HEK293 (cell line): Measurements from ENCODE around the gene GNG4.

ENCODE experiments used
- BCL6B ChIP-seq: fragments of 450-650 bp; formaldehyde crosslinking; IDR thresholded peaks from 2 replicates; pipeline ENCODE4 v1.5.1; 2017; ENCODE audit warnings: missing biosample characterization, missing genetic modification characterization
- GFI1B ChIP-seq: fragments of 450-650 bp; formaldehyde crosslinking; IDR thresholded peaks from 2 replicates; pipeline ENCODE4 v1.5.1; 2016; ENCODE audit warnings: missing biosample characterization, missing genetic modification characterization
- GLIS1 ChIP-seq: fragments of 450-650 bp; formaldehyde crosslinking; IDR thresholded peaks from 2 replicates; pipeline ENCODE4 v1.5.1; 2016; ENCODE audit warnings: missing biosample characterization, missing genetic modification characterization
- INSM2 ChIP-seq: fragments of 450-650 bp; formaldehyde crosslinking; IDR thresholded peaks from 2 replicates; pipeline ENCODE4 v1.5.1; 2016; ENCODE audit warnings: missing biosample characterization, missing genetic modification characterization
- MYNN ChIP-seq: fragments of 450-650 bp; formaldehyde crosslinking; IDR thresholded peaks from 2 replicates; pipeline ENCODE4 v1.5.1; 2016; ENCODE audit warnings: missing biosample characterization, missing genetic modification characterization, borderline replicate concordance
- PRDM1 ChIP-seq: fragments of 450-650 bp; formaldehyde crosslinking; IDR thresholded peaks from 2 replicates; pipeline ENCODE4; 2016; ENCODE audit warnings: missing biosample characterization, missing genetic modification characterization
- PRDM10 ChIP-seq: fragments of 450-650 bp; formaldehyde crosslinking; IDR thresholded peaks from 2 replicates; pipeline ENCODE4 v1.5.1; 2016; ENCODE audit warnings: missing biosample characterization, missing genetic modification characterization
- WT1 ChIP-seq: fragments of 450-650 bp; formaldehyde crosslinking; IDR thresholded peaks from 2 replicates; pipeline ENCODE4 v1.5.1; 2016; ENCODE audit warnings: missing biosample characterization, missing genetic modification characterization
- ZBTB17 ChIP-seq: fragments of 450-650 bp; formaldehyde crosslinking; IDR thresholded peaks from 2 replicates; pipeline ENCODE4 v1.5.1; 2016; ENCODE audit warnings: missing biosample characterization, missing genetic modification characterization
- ZBTB7A ChIP-seq: fragments of 450-650 bp; formaldehyde crosslinking; IDR thresholded peaks from 2 replicates; pipeline ENCODE4 v1.5.1; 2016; ENCODE audit warnings: low read depth, missing biosample characterization, missing genetic modification characterization
- ZFP69B ChIP-seq: fragments of 450-650 bp; formaldehyde crosslinking; IDR thresholded peaks from 2 replicates; pipeline ENCODE4 v1.5.1; 2016; ENCODE audit warnings: missing biosample characterization, missing genetic modification characterization
- ZNF10 ChIP-seq: fragments of 450-650 bp; formaldehyde crosslinking; IDR thresholded peaks from 2 replicates; pipeline ENCODE4 v1.5.1; 2017; ENCODE audit warnings: missing biosample characterization, missing genetic modification characterization
- ZNF157 ChIP-seq: fragments of 450-650 bp; formaldehyde crosslinking; IDR thresholded peaks from 2 replicates; pipeline ENCODE4 v1.5.1; 2016; ENCODE audit warnings: missing biosample characterization, missing genetic modification characterization
- ZNF24 ChIP-seq: fragments of 450-650 bp; formaldehyde crosslinking; IDR thresholded peaks from 2 replicates; pipeline ENCODE4 v1.5.1; 2016; ENCODE audit warnings: missing biosample characterization, missing genetic modification characterization
- ZNF274 ChIP-seq, 2 experiments: fragments of 200-500 bp in 1 of 2; fragments of 450-650 bp in 1 of 2; sonication (Bioruptor generic) in 1 of 2; formaldehyde crosslinking in 1 of 2; IDR thresholded peaks; 2 replicates each; pipeline versions ENCODE4 v1.5.1 to v1.6.1; 2014 to 2016; ENCODE audit warnings: borderline replicate concordance in 1 of 2, inconsistent platforms in 1 of 2, low read length in 1 of 2, missing biosample characterization in 1 of 2, missing genetic modification characterization in 1 of 2
- ZNF335 ChIP-seq: fragments of 450-650 bp; formaldehyde crosslinking; conservative IDR thresholded peaks from 2 replicates; pipeline ENCODE4 v1.5.1; 2016; ENCODE audit warnings: missing biosample characterization, missing genetic modification characterization
- ZNF350 ChIP-seq: fragments of 450-650 bp; formaldehyde crosslinking; IDR thresholded peaks from 2 replicates; pipeline ENCODE4 v1.5.0; 2017; ENCODE audit warnings: missing biosample characterization, mild to moderate bottlenecking, missing genetic modification characterization
- ZNF398 ChIP-seq: fragments of 450-650 bp; formaldehyde crosslinking; IDR thresholded peaks from 2 replicates; pipeline ENCODE4 v1.5.1; 2017; ENCODE audit warnings: missing biosample characterization, missing genetic modification characterization
- ZNF423 ChIP-seq: fragments of 450-650 bp; formaldehyde crosslinking; IDR thresholded peaks from 2 replicates; pipeline ENCODE4 v1.5.1; 2016; ENCODE audit warnings: missing biosample characterization, missing genetic modification characterization
- ZNF433 ChIP-seq: fragments of 450-650 bp; formaldehyde crosslinking; IDR thresholded peaks from 2 replicates; pipeline ENCODE4 v1.5.1; 2016; ENCODE audit warnings: missing biosample characterization, missing genetic modification characterization, low read depth
- ZNF561 ChIP-seq: fragments of 450-650 bp; IDR thresholded peaks from 2 replicates; pipeline ENCODE4 v1.5.1; 2018; ENCODE audit warnings: missing biosample characterization, missing genetic modification characterization, borderline replicate concordance
- ZNF580 ChIP-seq: fragments of 450-650 bp; formaldehyde crosslinking; IDR thresholded peaks from 2 replicates; pipeline ENCODE4 v1.5.1; 2016; ENCODE audit warnings: missing biosample characterization, missing genetic modification characterization
- ZNF585B ChIP-seq: fragments of 450-650 bp; formaldehyde crosslinking; IDR thresholded peaks from 2 replicates; pipeline ENCODE4 v1.5.1; 2016; ENCODE audit warnings: missing biosample characterization, missing genetic modification characterization
- ZNF623 ChIP-seq: fragments of 450-650 bp; formaldehyde crosslinking; IDR thresholded peaks from 2 replicates; pipeline ENCODE4 v1.5.1; 2016; ENCODE audit warnings: missing biosample characterization, missing genetic modification characterization
- ZNF747 ChIP-seq: fragments of 450-650 bp; formaldehyde crosslinking; IDR thresholded peaks from 2 replicates; pipeline ENCODE4 v1.5.1; 2016; ENCODE audit warnings: missing biosample characterization, missing genetic modification characterization
- ZNF76 ChIP-seq: fragments of 450-650 bp; formaldehyde crosslinking; IDR thresholded peaks from 2 replicates; pipeline ENCODE4; 2016; ENCODE audit warnings: low read depth, missing biosample characterization, missing genetic modification characterization, borderline replicate concordance
- ZNF768 ChIP-seq: fragments of 450-650 bp; formaldehyde crosslinking; IDR thresholded peaks from 2 replicates; pipeline ENCODE4 v1.5.1; 2018; ENCODE audit warnings: missing biosample characterization, mild to moderate bottlenecking, missing genetic modification characterization
- ZNF837 ChIP-seq: fragments of 450-650 bp; formaldehyde crosslinking; IDR thresholded peaks from 2 replicates; pipeline ENCODE4 v1.5.1; 2016; ENCODE audit warnings: missing biosample characterization, missing genetic modification characterization
- ZSCAN30 ChIP-seq: fragments of 450-650 bp; IDR thresholded peaks from 2 replicates; pipeline ENCODE4 v1.5.1; 2018; ENCODE audit warnings: missing biosample characterization, mild to moderate bottlenecking, missing genetic modification characterization, moderate library complexity
- ZSCAN5A ChIP-seq: fragments of 450-650 bp; formaldehyde crosslinking; IDR thresholded peaks from 2 replicates; pipeline ENCODE4 v1.5.1; 2016; ENCODE audit warnings: missing biosample characterization, missing genetic modification characterization

Gene GNG4

GRCh38 chr1:235503403-235504121, 146.0 kb downstream of the GNG4 start (continued):
- TF ChIP-seq ZNF398 (tag by site-specific recombination) (peak; percentile 5; the same call in 1 of the 2 replicates), ZNF350 (tag by site-specific recombination) (no peak), ZNF768 (tag by site-specific recombination) (no peak), ZBTB7A (tag by site-specific recombination) (no peak), BCL6B (tag by site-specific recombination) (0 out of 2 replicates have a peak, but pooled peaks have one; percentile 15), ZSCAN5A (no peak), ZNF423 (tag by site-specific recombination) (no peak), ZNF747 (no peak), PRDM10 (tag by site-specific recombination) (peak; percentile 61), GLIS1 (tag by site-specific recombination) (peak; percentile 41; the same call in 1 of the 2 replicates), ZNF585B (tag by site-specific recombination) (no peak), ZNF157 (no peak), ZNF76 (tag by site-specific recombination) (no peak), ZFP69B (no peak; the same call in 1 of the 2 replicates), ZNF274 (IDR thresholded peaks at IDR 0.05; ENCODE audit: low read length) (no peak), ZNF274 (tag by site-specific recombination; IDR thresholded peaks at IDR 0.05; ENCODE audit: borderline replicate concordance) (no peak), PRDM1 (tag by site-specific recombination) (no peak), ZNF580 (tag by site-specific recombination) (no peak), ZNF561 (tag by site-specific recombination) (no peak), ZBTB17 (tag by site-specific recombination) (peak; percentile 87), ZNF24 (tag by site-specific recombination) (no peak), MYNN (no peak), GFI1B (no peak), ZNF623 (0 out of 2 replicates have a peak, but pooled peaks have one; percentile 12), ZSCAN30 (tag by site-specific recombination) (no peak), WT1 (tag by site-specific recombination) (no peak), ZNF10 (no peak), ZNF837 (tag by site-specific recombination) (no peak), ZNF433 (tag by site-specific recombination) (peak; percentile 6; the same call in 1 of the 2 replicates), INSM2 (tag by site-specific recombination) (no peak), ZNF335 (tag by site-specific recombination) (peak; percentile 82)
